ENCODE measurements around the gene PSMD13.

The PSMD13 gene

DNA sequence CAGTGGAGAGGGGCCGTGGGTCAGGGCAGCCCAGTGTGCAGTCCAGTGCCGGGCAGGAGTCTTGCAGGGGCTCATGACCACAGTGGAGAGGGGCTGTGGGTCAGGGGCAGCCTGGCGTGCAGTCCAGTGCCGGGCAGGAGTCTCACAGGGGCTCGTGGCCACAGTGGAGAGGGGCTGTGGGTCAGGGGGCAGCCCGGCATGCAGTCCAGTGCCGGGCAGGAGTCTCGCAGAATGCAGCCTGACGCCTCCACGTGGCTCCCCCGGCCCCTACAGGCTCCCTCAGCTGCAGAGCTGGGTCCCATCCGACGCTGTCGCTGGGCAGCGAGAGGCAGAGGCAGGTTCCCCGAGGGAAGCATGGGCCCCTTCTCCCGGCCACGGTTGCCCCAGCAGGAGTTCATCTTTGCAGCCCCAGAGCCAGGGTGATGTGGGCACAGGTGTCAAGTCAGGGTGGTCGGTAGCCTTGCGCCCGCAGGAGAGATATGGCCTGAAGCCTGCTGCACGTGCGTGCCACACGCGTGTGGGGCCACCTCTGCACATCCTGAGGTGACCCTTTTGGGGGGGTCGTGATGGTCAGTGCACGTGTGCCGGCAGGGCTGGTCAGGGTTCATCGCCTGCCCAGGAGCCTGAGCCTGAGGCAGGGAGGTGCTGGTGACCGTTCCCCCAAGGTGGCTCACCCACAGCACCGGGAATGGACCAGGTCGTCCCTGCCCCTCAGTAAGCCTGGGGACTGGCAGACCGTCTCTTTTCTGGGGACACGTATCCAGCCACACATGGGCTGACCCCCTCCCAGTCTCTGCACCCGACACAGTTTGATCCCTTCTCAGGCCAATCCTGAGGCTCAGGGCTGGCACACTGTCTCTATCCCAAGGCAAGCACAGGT, 59.6 kb downstream of the PSMD13 start (continued):
- TF ChIP-seq, protein P1, sequence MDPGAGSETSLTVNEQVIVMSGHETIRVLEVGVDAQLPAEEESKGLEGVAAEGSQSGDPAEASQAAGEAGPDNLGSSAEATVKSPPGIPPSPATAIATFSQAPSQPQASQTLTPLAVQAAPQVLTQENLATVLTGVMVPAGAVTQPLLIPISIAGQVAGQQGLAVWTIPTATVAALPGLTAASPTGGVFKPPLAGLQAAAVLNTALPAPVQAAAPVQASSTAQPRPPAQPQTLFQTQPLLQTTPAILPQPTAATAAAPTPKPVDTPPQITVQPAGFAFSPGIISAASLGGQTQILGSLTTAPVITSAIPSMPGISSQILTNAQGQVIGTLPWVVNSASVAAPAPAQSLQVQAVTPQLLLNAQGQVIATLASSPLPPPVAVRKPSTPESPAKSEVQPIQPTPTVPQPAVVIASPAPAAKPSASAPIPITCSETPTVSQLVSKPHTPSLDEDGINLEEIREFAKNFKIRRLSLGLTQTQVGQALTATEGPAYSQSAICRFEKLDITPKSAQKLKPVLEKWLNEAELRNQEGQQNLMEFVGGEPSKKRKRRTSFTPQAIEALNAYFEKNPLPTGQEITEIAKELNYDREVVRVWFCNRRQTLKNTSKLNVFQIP (CRISPR knock-in tag; IDR thresholded peaks at IDR 0.05; ENCODE audit: borderline replicate concordance, low read depth), result no peak
- TF ChIP-seq GLIS3 (CRISPR knock-in tag; IDR thresholded peaks at IDR 0.05) (no peak), ISL1 (CRISPR knock-in tag; IDR thresholded peaks at IDR 0.05) (no peak), RARB (CRISPR knock-in tag; IDR thresholded peaks at IDR 0.05) (no peak), ESRRG (CRISPR knock-in tag; IDR thresholded peaks at IDR 0.05) (no peak), ZFP3 (CRISPR knock-in tag; IDR thresholded peaks at IDR 0.05) (no peak), ZNF70 (CRISPR knock-in tag; IDR thresholded peaks at IDR 0.05) (no peak)
- TF ChIP-seq, protein P2, sequence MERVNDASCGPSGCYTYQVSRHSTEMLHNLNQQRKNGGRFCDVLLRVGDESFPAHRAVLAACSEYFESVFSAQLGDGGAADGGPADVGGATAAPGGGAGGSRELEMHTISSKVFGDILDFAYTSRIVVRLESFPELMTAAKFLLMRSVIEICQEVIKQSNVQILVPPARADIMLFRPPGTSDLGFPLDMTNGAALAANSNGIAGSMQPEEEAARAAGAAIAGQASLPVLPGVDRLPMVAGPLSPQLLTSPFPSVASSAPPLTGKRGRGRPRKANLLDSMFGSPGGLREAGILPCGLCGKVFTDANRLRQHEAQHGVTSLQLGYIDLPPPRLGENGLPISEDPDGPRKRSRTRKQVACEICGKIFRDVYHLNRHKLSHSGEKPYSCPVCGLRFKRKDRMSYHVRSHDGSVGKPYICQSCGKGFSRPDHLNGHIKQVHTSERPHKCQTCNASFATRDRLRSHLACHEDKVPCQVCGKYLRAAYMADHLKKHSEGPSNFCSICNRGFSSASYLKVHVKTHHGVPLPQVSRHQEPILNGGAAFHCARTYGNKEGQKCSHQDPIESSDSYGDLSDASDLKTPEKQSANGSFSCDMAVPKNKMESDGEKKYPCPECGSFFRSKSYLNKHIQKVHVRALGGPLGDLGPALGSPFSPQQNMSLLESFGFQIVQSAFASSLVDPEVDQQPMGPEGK (CRISPR knock-in tag; IDR thresholded peaks at IDR 0.05; ENCODE audit: borderline replicate concordance), result no peak

DNA sequence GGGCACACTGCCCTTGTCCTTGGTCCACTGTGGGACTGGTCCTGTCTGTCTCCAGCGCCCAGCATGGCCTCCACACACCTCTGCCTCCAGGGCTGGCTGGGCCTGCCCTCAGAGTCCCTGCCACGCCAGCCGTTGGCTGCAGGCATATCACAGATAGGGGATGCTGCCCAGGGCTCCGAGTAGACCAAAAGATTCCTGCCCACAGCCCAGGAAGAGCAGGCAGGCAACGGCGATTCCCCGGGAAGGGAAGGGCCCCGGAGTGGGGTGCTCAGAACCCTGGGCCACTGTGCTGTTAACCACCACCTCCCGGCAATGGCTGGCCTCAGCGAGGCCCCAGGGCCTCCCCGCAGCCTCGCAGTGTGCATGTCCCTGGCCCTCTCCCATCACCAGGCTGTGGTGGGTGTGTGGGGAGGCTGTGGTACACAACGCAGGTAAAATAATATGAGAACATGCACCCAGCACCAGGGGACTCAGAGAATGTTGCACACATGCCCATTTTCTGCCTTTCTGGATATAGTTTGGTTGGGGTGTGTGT, 60.3 kb downstream of the PSMD13 start:
- TF ChIP-seq ISL1 (CRISPR knock-in tag; IDR thresholded peaks at IDR 0.05) (no peak), OSR1 (CRISPR knock-in tag; IDR thresholded peaks at IDR 0.05) (no peak), ESRRG (CRISPR knock-in tag; IDR thresholded peaks at IDR 0.05) (no peak), SNAI2 (CRISPR knock-in tag; IDR thresholded peaks at IDR 0.05) (no peak)
- ATAC-seq, result no peak

DNA sequence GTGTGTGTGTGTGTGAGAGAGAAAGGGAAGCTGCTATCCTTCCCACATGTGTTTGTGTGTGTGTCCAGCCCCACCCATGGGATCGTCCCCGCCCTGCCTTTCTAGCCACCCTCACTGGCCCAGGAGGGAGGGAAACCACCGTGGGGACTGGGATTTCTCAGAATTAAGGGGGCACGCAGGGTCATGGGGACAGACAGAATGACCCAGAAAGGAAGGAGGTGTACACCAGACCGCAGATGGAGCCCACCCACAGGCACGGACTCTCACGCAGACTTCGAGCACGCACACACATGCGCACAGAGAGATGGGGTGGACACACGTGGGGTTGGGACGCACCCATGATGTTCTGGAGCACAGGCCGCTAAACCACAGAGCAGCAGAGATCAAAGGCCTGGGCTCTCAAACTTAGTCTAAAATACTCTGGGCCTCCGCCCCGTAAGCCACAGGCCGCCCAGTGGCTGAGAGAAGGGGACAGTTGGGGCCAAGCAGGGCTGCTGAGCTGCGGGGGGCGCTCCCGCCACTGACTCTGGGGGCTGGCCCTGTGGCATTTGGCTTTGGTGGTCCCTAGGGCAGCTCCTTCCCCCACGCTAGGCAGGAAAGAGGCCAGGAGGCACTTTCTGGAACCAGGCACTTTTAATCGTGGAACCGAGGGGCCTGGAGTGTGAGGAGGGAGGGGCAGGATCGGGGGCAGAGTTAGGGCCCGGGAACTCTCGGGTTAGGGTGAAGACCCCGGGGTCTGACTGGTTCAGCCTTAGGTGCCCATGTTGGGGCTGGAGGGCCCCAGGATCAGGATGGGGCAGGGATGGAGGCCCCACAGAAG, 61.0 kb downstream of the PSMD13 start:
- ATAC-seq, result no peak
- TF ChIP-seq RARB (CRISPR knock-in tag; IDR thresholded peaks at IDR 0.05) (no peak), ZC3H10 (CRISPR knock-in tag; IDR thresholded peaks at IDR 0.05) (no peak), TCF4 (CRISPR knock-in tag; IDR thresholded peaks at IDR 0.05; ENCODE audit: borderline replicate concordance) (no peak), OSR1 (CRISPR knock-in tag; IDR thresholded peaks at IDR 0.05) (no peak)
- TF ChIP-seq, protein P3, sequence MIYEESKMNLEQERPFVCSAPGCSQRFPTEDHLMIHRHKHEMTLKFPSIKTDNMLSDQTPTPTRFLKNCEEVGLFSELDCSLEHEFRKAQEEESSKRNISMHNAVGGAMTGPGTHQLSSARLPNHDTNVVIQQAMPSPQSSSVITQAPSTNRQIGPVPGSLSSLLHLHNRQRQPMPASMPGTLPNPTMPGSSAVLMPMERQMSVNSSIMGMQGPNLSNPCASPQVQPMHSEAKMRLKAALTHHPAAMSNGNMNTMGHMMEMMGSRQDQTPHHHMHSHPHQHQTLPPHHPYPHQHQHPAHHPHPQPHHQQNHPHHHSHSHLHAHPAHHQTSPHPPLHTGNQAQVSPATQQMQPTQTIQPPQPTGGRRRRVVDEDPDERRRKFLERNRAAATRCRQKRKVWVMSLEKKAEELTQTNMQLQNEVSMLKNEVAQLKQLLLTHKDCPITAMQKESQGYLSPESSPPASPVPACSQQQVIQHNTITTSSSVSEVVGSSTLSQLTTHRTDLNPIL (CRISPR knock-in tag; IDR thresholded peaks at IDR 0.05; ENCODE audit: low read depth), result no peak
- TF ChIP-seq, protein P4, sequence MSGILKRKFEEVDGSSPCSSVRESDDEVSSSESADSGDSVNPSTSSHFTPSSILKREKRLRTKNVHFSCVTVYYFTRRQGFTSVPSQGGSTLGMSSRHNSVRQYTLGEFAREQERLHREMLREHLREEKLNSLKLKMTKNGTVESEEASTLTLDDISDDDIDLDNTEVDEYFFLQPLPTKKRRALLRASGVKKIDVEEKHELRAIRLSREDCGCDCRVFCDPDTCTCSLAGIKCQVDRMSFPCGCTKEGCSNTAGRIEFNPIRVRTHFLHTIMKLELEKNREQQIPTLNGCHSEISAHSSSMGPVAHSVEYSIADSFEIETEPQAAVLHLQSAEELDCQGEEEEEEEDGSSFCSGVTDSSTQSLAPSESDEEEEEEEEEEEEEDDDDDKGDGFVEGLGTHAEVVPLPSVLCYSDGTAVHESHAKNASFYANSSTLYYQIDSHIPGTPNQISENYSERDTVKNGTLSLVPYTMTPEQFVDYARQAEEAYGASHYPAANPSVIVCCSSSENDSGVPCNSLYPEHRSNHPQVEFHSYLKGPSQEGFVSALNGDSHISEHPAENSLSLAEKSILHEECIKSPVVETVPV (CRISPR knock-in tag; IDR thresholded peaks at IDR 0.05), result no peak

DNA sequence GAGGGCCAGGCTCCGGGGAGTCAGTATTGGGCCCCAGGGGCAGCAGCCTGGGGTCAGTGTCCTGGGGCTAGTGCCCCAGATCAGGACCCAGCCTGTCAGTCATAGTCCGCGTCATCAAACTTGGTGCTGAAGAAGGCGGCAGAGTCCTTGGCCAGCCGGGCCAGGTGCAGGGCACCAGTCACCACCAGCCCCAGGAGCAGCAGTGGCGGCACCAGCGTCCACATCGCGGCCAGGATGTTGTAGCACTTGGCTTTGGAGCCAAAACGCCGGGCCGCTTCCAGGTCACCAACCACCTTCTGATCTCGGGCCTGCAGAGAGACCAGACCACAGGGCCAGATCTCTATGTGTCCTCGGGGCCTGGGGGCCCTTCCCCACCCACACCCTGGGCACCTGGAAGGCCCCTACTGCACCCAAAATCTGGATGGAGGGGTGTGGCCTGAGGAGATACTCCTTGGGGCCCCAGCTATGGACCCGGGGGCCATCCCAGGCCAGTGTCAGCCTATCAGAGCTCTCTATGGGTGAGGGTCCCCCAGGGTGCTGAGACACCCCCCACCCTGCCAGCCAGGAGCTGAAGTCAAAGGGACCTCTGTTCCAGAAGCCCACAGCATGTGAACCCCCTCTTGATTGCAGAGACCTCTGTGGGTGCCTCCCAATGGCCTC, 61.8 kb downstream of the PSMD13 start:
- ATAC-seq, result no peak
- no peak for TF ChIP-seq OSR1 (CRISPR knock-in tag; IDR thresholded peaks at IDR 0.05)
- TF ChIP-seq, protein P3 (CRISPR knock-in tag; IDR thresholded peaks at IDR 0.05; ENCODE audit: low read depth), result no peak

Measured in SK-N-SH treated with all-trans-retinoic acid at 6 μM for 48 hours (cell line).